Stimulated activated memory B cell treated with anti-CD40 and anti-IgM and Interleukin-4, amounts not matched to agents 10 μg/mL and 1 μg/mL and 100 μg/mL, for 72 hours (primary cell): ENCODE measurements around the gene GPA33.

Experiments
- ATAC-seq: fragments of 150-1000 bp; cut with Tn5 transposase; 2 replicates; pipeline ENCODE4 v1.10.0; 2021
- H3K27ac Mint-ChIP-seq: one replicate; pipeline ENCODE4 v1.8.0; 2022; ENCODE audit warnings: mild to moderate bottlenecking, mixed read lengths
- H3K27me3 Mint-ChIP-seq: one replicate; pipeline ENCODE4 v1.8.0; 2022; ENCODE audit warnings: mixed read lengths
- H3K36me3 Mint-ChIP-seq: one replicate; pipeline ENCODE4 v1.8.0; 2022; ENCODE audit warnings: mixed read lengths
- H3K4me1 Mint-ChIP-seq: one replicate; pipeline ENCODE4 v1.8.0; 2022; ENCODE audit warnings: mixed read lengths
- H3K4me3 Mint-ChIP-seq: one replicate; pipeline ENCODE4 v1.8.0; 2022; ENCODE audit warnings: mild to moderate bottlenecking, moderate library complexity, mixed read lengths
- H3K9me3 Mint-ChIP-seq: one replicate; pipeline ENCODE4 v1.8.0; 2022; ENCODE audit warnings: mixed read lengths

Gene GPA33

GRCh38 chr1:167013108-167013929, 76.9 kb downstream of the GPA33 start:
- no peak overlapping the region for H3K27ac Mint-ChIP-seq
- no peaks in the 10 kb centered on the region for H3K4me1 Mint-ChIP-seq

GRCh38 chr1:167012570-167012969, 77.6 kb downstream of the GPA33 start:
- ATAC-seq, result no peak
- Mint-ChIP-seq H3K36me3 (no peaks in the 10 kb centered on the region), H3K9me3 (no peaks in the 10 kb centered on the region), H3K4me1 (no peaks in the 10 kb centered on the region), H3K4me3 (no peak overlapping the region), H3K27me3 (peaks cover 49% of the 10 kb centered on the region), H3K27ac (no peak overlapping the region)

More at GRCh38 chr1:167013108-167013929, 76.9 kb downstream of the GPA33 start:
- Mint-ChIP-seq H3K27me3 (peaks cover 49% of the 10 kb centered on the region), H3K36me3 (no peaks in the 10 kb centered on the region), H3K9me3 (no peaks in the 10 kb centered on the region), H3K4me3 (no peak overlapping the region)
- no peak for ATAC-seq

DNA sequence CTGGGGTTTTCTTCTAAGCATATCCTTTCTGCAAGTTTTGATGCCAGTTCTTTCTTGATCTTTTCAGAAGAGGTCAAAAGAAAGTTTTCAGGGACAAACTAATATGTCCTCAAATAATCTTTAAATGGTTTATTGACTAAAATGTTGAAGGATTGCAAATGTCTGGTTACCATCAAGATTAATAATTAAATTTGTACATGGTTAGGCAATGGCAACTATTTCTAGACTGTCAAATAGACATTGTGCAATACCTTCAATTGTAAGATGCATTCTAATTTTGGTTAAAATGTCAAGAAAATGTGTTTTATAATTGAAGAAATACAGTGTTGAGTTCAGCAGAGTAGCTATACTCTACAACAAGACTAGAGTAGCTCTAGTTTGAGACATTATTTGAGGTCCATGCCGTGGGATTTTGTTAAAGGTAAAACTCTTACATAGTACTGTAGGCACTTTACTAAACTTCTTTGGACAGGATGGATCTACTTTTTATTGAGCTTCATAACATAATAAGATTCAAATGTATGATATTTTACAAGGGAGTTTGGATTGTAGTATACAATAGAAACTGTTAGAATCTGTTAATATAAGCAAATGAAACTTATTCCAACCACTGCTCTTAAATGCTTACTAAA, 78.5 kb downstream of the GPA33 start:
- Mint-ChIP-seq H3K4me3 (no peak overlapping the region), H3K9me3 (no peaks in the 10 kb centered on the region), H3K4me1 (no peaks in the 10 kb centered on the region), H3K36me3 (no peaks in the 10 kb centered on the region), H3K27me3 (peaks cover 45% of the 10 kb centered on the region), H3K27ac (no peak overlapping the region)
- ATAC-seq, result no peak

DNA sequence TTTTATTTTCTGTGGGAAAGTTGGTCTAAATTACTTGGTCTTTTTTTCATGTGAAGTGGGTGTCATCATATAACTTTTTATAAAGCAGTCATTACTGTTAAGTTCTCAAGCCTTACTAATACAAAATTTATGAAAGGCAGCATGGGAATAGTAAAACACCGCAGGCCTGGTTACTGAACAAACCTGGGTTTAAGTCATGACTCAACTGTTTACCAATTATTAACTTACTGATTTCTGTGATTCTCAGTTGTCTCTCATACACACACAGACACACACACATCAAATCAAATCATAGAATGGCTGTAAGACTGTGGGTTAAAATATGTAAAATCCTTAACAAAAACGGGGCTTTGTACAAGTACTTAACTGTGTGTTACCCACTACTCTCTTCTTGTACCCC, 86.5 kb downstream of the GPA33 start:
- Mint-ChIP-seq H3K4me3 (no peak overlapping the region), H3K27ac (no peak overlapping the region), H3K4me1 (no peaks in the 10 kb centered on the region), H3K36me3 (no peaks in the 10 kb centered on the region), H3K27me3 (peaks cover 14% of the 10 kb centered on the region), H3K9me3 (peaks cover 6% of the 10 kb centered on the region)
- no peak for ATAC-seq
